Ascending aorta (tissue), 2 donors: ENCODE data around the gene TRPV4. TPM values are rescaled to one million over a fixed set of nuclear protein-coding genes. Genes with fewer than 3 reads are reported as not detected.
A peak's percentile ranks its signal among the peaks of the same experiment; 100 is the strongest.
"Not testable (repeated sequence)": the region's sequence is repeated elsewhere in the genome, so short reads cannot be mapped to it uniquely, and the experiment has no call there.

Experiments
- DNase-seq, 2 donors: peaks; one replicate each; pipeline ENCODE4 v3.0.0-alpha.2; 2019; ENCODE audit warnings: low spot score in 2 of 2
- H3K27ac ChIP-seq, 2 donors: fragments of 200-600 bp; sonication (generic); one replicate each; pipeline ENCODE4 v1.5.1; 2016 to 2017; ENCODE audit warnings: mild to moderate bottlenecking in 1 of 2
- H3K27me3 ChIP-seq: fragments of 200-600 bp; sonication (generic); one replicate; pipeline ENCODE4 v1.5.1; 2017
- H3K36me3 ChIP-seq, 2 donors: fragments of 200-600 bp; sonication (generic); one replicate each; pipeline ENCODE4 v1.5.1; 2016
- H3K4me1 ChIP-seq, 2 donors: fragments of 200-600 bp; sonication (generic); one replicate each; pipeline ENCODE4 v1.5.1; 2016 to 2017; ENCODE audit warnings: mild to moderate bottlenecking in 1 of 2
- H3K4me3 ChIP-seq, 2 donors: fragments of 200-600 bp; sonication (generic); one replicate each; pipeline ENCODE4 v1.5.1; 2016 to 2017; ENCODE audit warnings: mild to moderate bottlenecking in 1 of 2
- H3K9me3 ChIP-seq, 2 donors: fragments of 200-600 bp; sonication (generic); one replicate each; pipeline ENCODE4 v1.5.1; 2016
- intact Hi-C: fragments of 100-400 bp; cut with DNase I; formaldehyde crosslinking; loops from one replicate; pipeline ENCODE4 v1.15.1; 2023
- total RNA-seq: library from RNA; depleted of rRNA; stranded (reverse); fragments of >200 nt; gene quantifications from one replicate; pipeline ENCODE4 v1.1.0, GENCODE V29; 2016
- TF ChIP-seq, protein P1 (sequence below), 3 experiments: fragments of 200-600 bp in 2 of 3; fragments of 450-650 bp in 1 of 3; sonication (generic) in 2 of 3; IDR thresholded peaks; one replicate each; pipeline ENCODE4 v1.5.1; 2016 to 2019; ENCODE audit warnings: antibody characterized with exemption in 3 of 3, mild to moderate bottlenecking in 1 of 3, moderate library complexity in 1 of 3

Gene TRPV4
- total RNA-seq, 1 donor from 2014 or later, result not detected

- H3K27ac ChIP-seq, result peak overlapping the region; percentile 45 to 56
- intact Hi-C loops, result no loop called here
Measured at GRCh38 chr12:109864916-109865315, 31.7 kb upstream of the TRPV4 start.

GRCh38 chr12:109863847-109864712 lies 30.9 kb upstream of the TRPV4 start:
- Histone ChIP-seq H3K4me1 (peaks cover 8 to 13% of the 10 kb centered on the region in 2 donors), H3K27me3 (no peaks in the 10 kb centered on the region), H3K36me3 (peaks cover 3 to 6% of the 10 kb centered on the region in 2 donors), H3K9me3 (no peaks in the 10 kb centered on the region), H3K27ac (peak overlapping the region; percentile 45 to 56), H3K4me3 (no peak overlapping the region)
- TF ChIP-seq, protein P1, sequence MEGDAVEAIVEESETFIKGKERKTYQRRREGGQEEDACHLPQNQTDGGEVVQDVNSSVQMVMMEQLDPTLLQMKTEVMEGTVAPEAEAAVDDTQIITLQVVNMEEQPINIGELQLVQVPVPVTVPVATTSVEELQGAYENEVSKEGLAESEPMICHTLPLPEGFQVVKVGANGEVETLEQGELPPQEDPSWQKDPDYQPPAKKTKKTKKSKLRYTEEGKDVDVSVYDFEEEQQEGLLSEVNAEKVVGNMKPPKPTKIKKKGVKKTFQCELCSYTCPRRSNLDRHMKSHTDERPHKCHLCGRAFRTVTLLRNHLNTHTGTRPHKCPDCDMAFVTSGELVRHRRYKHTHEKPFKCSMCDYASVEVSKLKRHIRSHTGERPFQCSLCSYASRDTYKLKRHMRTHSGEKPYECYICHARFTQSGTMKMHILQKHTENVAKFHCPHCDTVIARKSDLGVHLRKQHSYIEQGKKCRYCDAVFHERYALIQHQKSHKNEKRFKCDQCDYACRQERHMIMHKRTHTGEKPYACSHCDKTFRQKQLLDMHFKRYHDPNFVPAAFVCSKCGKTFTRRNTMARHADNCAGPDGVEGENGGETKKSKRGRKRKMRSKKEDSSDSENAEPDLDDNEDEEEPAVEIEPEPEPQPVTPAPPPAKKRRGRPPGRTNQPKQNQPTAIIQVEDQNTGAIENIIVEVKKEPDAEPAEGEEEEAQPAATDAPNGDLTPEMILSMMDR (IDR thresholded peaks at IDR 0.05), result no peak
- DNase-seq, result no peak
- intact Hi-C loops, result no loop called here

More at GRCh38 chr12:109864916-109865315, 31.7 kb upstream of the TRPV4 start:
- no peak for DNase-seq
- Histone ChIP-seq H3K9me3 (no peaks in the 10 kb centered on the region), H3K27me3 (no peaks in the 10 kb centered on the region), H3K36me3 (peaks cover 3 to 6% of the 10 kb centered on the region in 2 donors), H3K4me3 (no peak overlapping the region), H3K4me1 (peaks cover 8 to 13% of the 10 kb centered on the region in 2 donors)
- TF ChIP-seq, protein P1 (IDR thresholded peaks at IDR 0.05), result no peak

- intact Hi-C loops, result not testable (repeated sequence)
- H3K4me1 ChIP-seq, result peaks cover 8 to 13% of the 10 kb centered on the region in 2 donors
Measured at GRCh38 chr12:109862491-109862890, 29.3 kb upstream of the TRPV4 start.

DNA sequence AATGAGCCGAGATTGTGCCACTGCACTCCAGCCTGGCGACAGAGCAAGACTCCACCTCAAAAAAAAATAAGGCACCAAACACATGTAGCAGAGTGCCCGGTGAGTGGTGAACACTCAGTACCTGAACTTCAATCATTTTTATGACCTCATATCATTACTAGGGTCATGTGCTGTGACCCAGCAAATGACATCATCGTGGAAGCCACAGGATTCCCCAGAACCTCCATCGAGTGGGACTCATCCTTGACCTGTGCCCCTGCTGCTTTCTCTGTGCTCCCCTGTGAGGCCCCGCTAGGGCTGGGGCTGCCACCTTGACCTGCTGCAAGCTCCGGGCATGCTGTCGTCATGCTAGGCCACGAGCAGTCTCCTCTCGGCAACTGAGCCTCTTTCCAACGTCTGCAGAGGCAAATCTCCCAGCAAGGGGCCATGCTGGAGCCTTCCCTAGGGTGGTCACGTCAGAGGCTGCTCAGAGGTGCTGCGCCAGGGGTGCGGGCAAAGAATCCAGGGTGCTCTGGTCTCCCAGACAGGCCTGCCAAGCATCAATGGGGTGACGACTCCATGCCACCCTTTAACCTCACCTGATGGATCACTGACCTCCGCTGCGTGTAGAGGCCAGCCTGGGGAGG lies 28.6 kb upstream of the TRPV4 start:
- Histone ChIP-seq H3K4me1 (peaks cover 8 to 13% of the 10 kb centered on the region in 2 donors), H3K27me3 (no peaks in the 10 kb centered on the region), H3K4me3 (no peak overlapping the region), H3K36me3 (peaks cover 22 to 27% of the 10 kb centered on the region in 2 donors), H3K27ac (no peak overlapping the region), H3K9me3 (no peaks in the 10 kb centered on the region)
- DNase-seq, result no peak
- TF ChIP-seq, protein P1 (IDR thresholded peaks at IDR 0.05), result no peak
- intact Hi-C loops, result no loop called here

More at GRCh38 chr12:109862491-109862890, 29.3 kb upstream of the TRPV4 start:
- H3K4me3 ChIP-seq, H3K27ac ChIP-seq, DNase-seq, H3K9me3 ChIP-seq, H3K27me3 ChIP-seq: not testable (repeated sequence)
- H3K36me3 ChIP-seq, result peaks cover 15 to 20% of the 10 kb centered on the region in 2 donors

GRCh38 chr12:109860977-109861376 lies 27.8 kb upstream of the TRPV4 start:
- no peak for DNase-seq
- Histone ChIP-seq H3K27me3 (no peaks in the 10 kb centered on the region), H3K4me1 (peaks cover 8 to 13% of the 10 kb centered on the region in 2 donors), H3K4me3 (no peak overlapping the region), H3K27ac (no peak overlapping the region), H3K9me3 (no peaks in the 10 kb centered on the region), H3K36me3 (peaks cover 30 to 36% of the 10 kb centered on the region in 2 donors)
- TF ChIP-seq, protein P1 (IDR thresholded peaks at IDR 0.05), result no peak
- intact Hi-C loops, result no loop called here

- Histone ChIP-seq H3K4me1 (no peaks in the 10 kb centered on the region), H3K27me3 (no peaks in the 10 kb centered on the region), H3K36me3 (peaks cover 42 to 53% of the 10 kb centered on the region in 2 donors), H3K9me3 (no peaks in the 10 kb centered on the region), H3K4me3 (no peak overlapping the region), H3K27ac (no peak overlapping the region)
- intact Hi-C loops, result no loop called here
- TF ChIP-seq, protein P1 (IDR thresholded peaks at IDR 0.05), result no peak
- DNase-seq, result no peak
Measured at GRCh38 chr12:109858764-109859163, 25.6 kb upstream of the TRPV4 start.
